Measurements from ENCODE around the gene SDF2. TPM values are rescaled to one million over a fixed set of nuclear protein-coding genes. Genes with fewer than 3 reads are reported as not detected.

The SDF2 gene
- total and polyA plus RNA-seq, 9 of the 15 experiments (the other 6 are each of a cell fraction or from before 2014, with no cell fraction given): 41.2 to 132 (median 65.6) TPM

GRCh38 chr17:28646039-28646754 is 15.5 kb downstream of the SDF2 start (continued):
- TF ChIP-seq ZNF75A (CRISPR knock-in tag; IDR thresholded peaks at IDR 0.05) (0 out of 2 replicates have a peak, but pooled peaks have one; percentile 16), MCM5 (IDR thresholded peaks at IDR 0.05; ENCODE audit: low read depth) (0 out of 2 replicates have a peak, but pooled peaks have one; percentile 34)

GRCh38 chr17:28645576-28645939 is 16.1 kb downstream of the SDF2 start:
- in situ Hi-C loops (cut with MboI) (no loop called here), intact Hi-C loops (cut with micrococcal nuclease) (loop anchor here (5.0 to 10.0 kb wide), 3 partner anchors 97 to 252 kb away; partner anchors contain the start of genes FAM222B, FLOT2 and TRAF4)
- DNase-seq (ENCODE audit: extremely low read depth in 1 of 4, low spot score in 3 of 4): no peak
- Histone ChIP-seq H3K27ac (ENCODE audit: extremely low read depth, low read depth, low read length) (peak overlapping the region; percentile 85), H3K4me1 (replicated peaks in 1 of 2; ENCODE audit: control insufficient read depth in 2 of 2, insufficient read depth in 2 of 2, low read length in 2 of 2) (peaks cover 16 to 23% of the 10 kb centered on the region in 2 experiments), H3K79me2 (ENCODE audit: control insufficient read depth, insufficient read depth, low read length) (peaks cover 41% of the 10 kb centered on the region), H3K36me3 (ENCODE audit: control insufficient read depth, insufficient read depth, low read length) (peaks cover 54% of the 10 kb centered on the region), H3K9me3 (replicated peaks; ENCODE audit: control insufficient read depth, insufficient read depth, low read depth, low read length) (no peaks in the 10 kb centered on the region), H3K9ac (ENCODE audit: insufficient read depth in 1 of 2, low read depth in 2 of 2, low read length in 2 of 2) (peak overlapping the region; percentile 87 to 95), H3K4me3 (peak overlapping the region; percentile 83), H3K4me2 (ENCODE audit: insufficient read depth, low read length) (peak overlapping the region; percentile 86), H3K27me3 (ENCODE audit: control insufficient read depth in 2 of 2, insufficient read depth in 2 of 2, low read length in 2 of 2) (no peaks in the 10 kb centered on the region), H3K9me1 (ENCODE audit: control insufficient read depth, insufficient read depth, low read length) (no peaks in the 10 kb centered on the region), H4K20me1 (replicated peaks; ENCODE audit: control insufficient read depth, insufficient read depth, low read length) (peaks cover 5% of the 10 kb centered on the region; the same call in 1 of the 2 replicates), H2AFZ (ENCODE audit: low read depth, low read length) (peak overlapping the region; percentile 92)
- POLR2A ChIA-PET: interaction anchor here (0.5 to 3.7 kb wide), 25 partner anchors 9 to 703 kb away, joined by 3 to 54 read pairs (median 6); partner anchors contain the start of genes FLOT2, NEK8, RPL23A and RSKR
- TSS peak; percentile 95 for BruUV-seq (replicated peaks)
- peak; percentile 42 for FAIRE-seq
- CTCF ChIA-PET (ENCODE audit: low intra/inter-chr PET ratio): interaction anchor here (0.5 to 1.4 kb wide), 2 partner anchors 74 to 181 kb away, joined by 3 to 5 read pairs; partner anchors contain the start of gene RPL23A
- 18% methylated on average over 8 of the region's 8 CpGs for WGBS (ENCODE audit: insufficient coverage, low coverage, missing lambda C conversion rate)
- no peak; the same call in 2 of the 3 replicates for ATAC-seq
- TF ChIP-seq HMG20B (CRISPR knock-in tag; IDR thresholded peaks at IDR 0.05): no peak
- no peak for TF ChIP-seq ZNF699 (CRISPR knock-in tag; IDR thresholded peaks at IDR 0.05; ENCODE audit: insufficient replicate concordance)
- TF ChIP-seq SIRT6 (IDR thresholded peaks at IDR 0.05; ENCODE audit: low read depth, low read length): no peak
- no peak for TF ChIP-seq TOE1 (IDR thresholded peaks at IDR 0.05; ENCODE audit: borderline replicate concordance)
- TF ChIP-seq TOE1 (CRISPR knock-in tag; IDR thresholded peaks at IDR 0.05; ENCODE audit: borderline replicate concordance, low read depth): no peak
- 0 out of 4 replicates have a peak, but pooled peaks of 1 of the 2 experiments have one; percentile 7 for TF ChIP-seq KDM1A (IDR thresholded peaks at IDR 0.05)
- peak; percentile 10; the same call in 1 of the 2 replicates for TF ChIP-seq NKRF (IDR thresholded peaks at IDR 0.05; ENCODE audit: borderline replicate concordance)
- no peak for TF ChIP-seq ZNF445 (CRISPR knock-in tag; IDR thresholded peaks at IDR 0.05; ENCODE audit: low read depth)
- 0 out of 2 replicates have a peak, but pooled peaks have one; percentile 4 for TF ChIP-seq ETV1 (tag; conservative IDR thresholded peaks at IDR 0.05; ENCODE audit: low read depth)
- TF ChIP-seq ZC3H11A (IDR thresholded peaks at IDR 0.05; ENCODE audit: low read depth, low read length): no peak
- no peak for TF ChIP-seq ZNF23 (CRISPR knock-in tag; IDR thresholded peaks at IDR 0.05)
- TF ChIP-seq CBX1 (IDR thresholded peaks at IDR 0.05; ENCODE audit: low read depth): no peak
- peak; percentile 1; the same call in 1 of the 2 replicates for TF ChIP-seq RAD51 (IDR thresholded peaks at IDR 0.05; ENCODE audit: borderline replicate concordance, low read depth)
- no peak for TF ChIP-seq NR2F6 (CRISPR knock-in tag; IDR thresholded peaks at IDR 0.05)
- no peak for TF ChIP-seq ATF3 (IDR thresholded peaks at IDR 0.05)
- TF ChIP-seq ATF3 (CRISPR knock-in tag; conservative IDR thresholded peaks at IDR 0.05): 0 out of 2 replicates have a peak, but pooled peaks have one; percentile 15
- TF ChIP-seq ZNF584 (CRISPR knock-in tag; IDR thresholded peaks at IDR 0.05; ENCODE audit: low read depth): no peak
